ENCODE results near the gene OLFML1. TPM values are rescaled to one million over a fixed set of nuclear protein-coding genes. Genes with fewer than 3 reads are reported as not detected.

The OLFML1 gene
- total RNA-seq: 5.3 TPM
- long read RNA-seq, partial matches to known transcripts: 1 of 4 reads
- long read RNA-seq, other reads (novel, unspliced or antisense): 0 of 4 reads

DNA sequence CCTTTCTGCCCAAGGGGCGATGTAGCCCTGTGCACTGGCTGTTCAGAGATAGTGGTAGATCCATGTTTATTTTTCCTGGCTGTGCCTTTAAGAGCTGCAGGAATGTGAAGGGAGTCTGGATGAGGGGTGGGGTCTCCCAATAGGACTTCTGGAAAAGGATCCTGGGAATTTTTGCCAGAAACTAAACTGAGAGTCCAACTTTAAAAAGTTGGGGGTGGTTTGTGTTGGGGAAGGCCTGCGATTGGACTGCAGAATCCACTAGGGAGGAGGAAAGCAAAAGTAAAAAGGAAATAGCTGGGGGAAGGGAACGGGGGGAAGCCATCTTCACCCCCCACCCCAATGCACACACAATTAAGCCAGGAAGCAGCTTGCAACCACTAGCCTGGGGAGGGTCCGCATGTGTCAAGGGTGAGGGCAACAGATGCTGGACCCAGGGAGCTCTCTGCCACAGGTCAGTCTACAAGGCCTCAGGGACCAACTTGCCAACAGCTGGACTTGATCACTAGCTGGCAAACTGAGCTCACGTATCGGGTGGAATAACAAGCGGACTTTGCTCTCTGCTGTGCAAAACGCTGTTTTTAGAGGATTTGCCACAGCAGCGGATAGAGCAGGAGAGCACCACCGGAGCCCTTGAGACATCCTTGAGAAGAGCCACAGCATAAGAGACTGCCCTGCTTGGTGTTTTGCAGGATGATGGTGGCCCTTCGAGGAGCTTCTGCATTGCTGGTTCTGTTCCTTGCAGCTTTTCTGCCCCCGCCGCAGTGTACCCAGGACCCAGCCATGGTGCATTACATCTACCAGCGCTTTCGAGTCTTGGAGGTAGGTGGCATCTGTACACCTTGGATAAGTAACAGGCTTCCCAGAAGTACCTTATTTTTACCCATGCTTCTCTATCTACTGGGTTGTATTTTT, at the start of gene OLFML1:
OLFML1 (plus strand) TSS at position 321 of the 912 bp plus-strand sequence; CDS start at position 691, 370 bp downstream.
- no peak for DNase-seq (ENCODE audit: low spot score)
- intact Hi-C loops (cut with DNase I): no loop called here

- DNase-seq (ENCODE audit: low spot score): no peak
- intact Hi-C loops (cut with DNase I): no loop called here
Observed at GRCh38 chr11:7436146-7436545, 49.2 kb upstream of the OLFML1 start.

DNA sequence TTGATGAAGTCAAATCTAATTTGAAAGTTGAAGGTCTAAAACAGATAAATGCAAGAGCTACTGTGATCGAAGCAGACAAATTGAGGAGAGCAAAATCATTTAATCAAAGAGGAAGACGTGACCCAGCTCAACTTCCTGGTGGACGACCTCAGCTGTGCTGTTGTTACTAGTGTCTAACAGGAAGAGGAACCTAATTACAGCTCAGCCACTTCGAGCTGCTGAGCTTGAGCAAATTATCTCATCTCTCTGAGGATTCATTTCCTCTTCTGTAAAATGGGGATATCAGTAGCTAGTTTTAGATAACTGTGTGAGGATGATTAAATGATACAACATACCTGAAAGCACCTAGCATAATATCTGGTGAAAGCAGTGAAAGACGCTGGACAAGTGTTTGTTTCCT, 48.6 kb upstream of the OLFML1 start:
- intact Hi-C loops (cut with DNase I): no loop called here
- no peak for DNase-seq (ENCODE audit: low spot score)

DNA sequence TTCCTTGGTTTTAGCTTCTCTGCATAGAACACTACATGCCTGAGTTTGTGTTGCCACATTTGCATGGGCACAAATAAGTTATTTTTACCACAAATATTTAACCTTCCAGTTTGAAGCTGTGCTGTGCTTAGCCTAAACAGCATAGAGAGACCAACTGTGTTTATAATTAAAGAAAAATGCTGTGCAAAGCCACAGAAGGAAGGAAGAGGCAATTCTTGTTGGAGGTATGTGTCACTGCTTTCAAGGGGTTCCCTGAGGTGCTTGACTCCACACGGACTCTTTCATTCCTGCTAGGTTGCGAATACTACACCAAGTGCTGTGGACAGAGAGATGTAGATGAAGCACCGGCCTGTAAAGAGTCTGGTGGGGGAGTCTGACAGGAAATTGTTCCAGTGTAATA, 47.6 kb upstream of the OLFML1 start:
- intact Hi-C loops (cut with DNase I): no loop called here

GRCh38 chr11:7439746-7440320, 45.5 kb upstream of the OLFML1 start:
- intact Hi-C loops (cut with DNase I): loop anchor here (5.0 to 10.0 kb wide), 3 partner anchors 72 to 343 kb away; partner anchors contain the start of gene PPFIBP2

More for the DNA sequence above, 47.6 kb upstream of the OLFML1 start:
- no peak for DNase-seq (ENCODE audit: low spot score)

GRCh38 chr11:7442588-7443215, 42.6 kb upstream of the OLFML1 start:
- intact Hi-C loops (cut with DNase I): loop anchor here (1.0 to 10.0 kb wide), 4 partner anchors 70 to 345 kb away; partner anchors contain the start of gene PPFIBP2
- DNase-seq (ENCODE audit: low spot score): no peak

More at GRCh38 chr11:7439746-7440320, 45.5 kb upstream of the OLFML1 start:
- DNase-seq (ENCODE audit: low spot score): no peak

- intact Hi-C loops (cut with DNase I): loop anchor here (5.0 to 10.0 kb wide), 3 partner anchors 68 to 347 kb away; partner anchors contain the start of gene PPFIBP2
- DNase-seq (ENCODE audit: low spot score): no peak
Observed at GRCh38 chr11:7444091-7444981, 41.0 kb upstream of the OLFML1 start.

DNA sequence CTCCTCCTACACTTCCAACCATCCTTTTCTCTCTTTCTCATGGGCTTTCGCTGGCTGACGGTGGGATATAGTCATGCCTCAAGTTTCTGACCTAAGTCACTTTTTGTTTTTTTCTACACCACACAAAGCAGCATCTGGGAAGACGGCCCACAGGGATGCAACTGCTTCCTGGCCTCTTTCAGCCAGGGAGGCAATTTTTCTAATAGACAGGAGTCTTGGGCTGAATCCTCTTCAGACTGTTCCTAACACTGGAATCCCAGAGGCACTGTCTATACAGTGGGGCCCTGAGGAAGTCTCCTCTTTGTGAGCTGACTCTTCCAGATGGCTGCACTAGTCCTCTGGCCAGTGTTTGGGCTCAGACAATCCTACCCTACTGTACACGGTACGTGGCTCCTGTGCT, 39.7 kb upstream of the OLFML1 start:
- DNase-seq (ENCODE audit: low spot score): no peak
- intact Hi-C loops (cut with DNase I): loop anchor here (10.0 kb wide), 1 partner anchor 209 kb away; no protein-coding TSS in a partner anchor

GRCh38 chr11:7448201-7448600, 37.1 kb upstream of the OLFML1 start:
- intact Hi-C loops (cut with DNase I): loop anchor here (10.0 kb wide), 1 partner anchor 207 kb away; no protein-coding TSS in a partner anchor

DNA sequence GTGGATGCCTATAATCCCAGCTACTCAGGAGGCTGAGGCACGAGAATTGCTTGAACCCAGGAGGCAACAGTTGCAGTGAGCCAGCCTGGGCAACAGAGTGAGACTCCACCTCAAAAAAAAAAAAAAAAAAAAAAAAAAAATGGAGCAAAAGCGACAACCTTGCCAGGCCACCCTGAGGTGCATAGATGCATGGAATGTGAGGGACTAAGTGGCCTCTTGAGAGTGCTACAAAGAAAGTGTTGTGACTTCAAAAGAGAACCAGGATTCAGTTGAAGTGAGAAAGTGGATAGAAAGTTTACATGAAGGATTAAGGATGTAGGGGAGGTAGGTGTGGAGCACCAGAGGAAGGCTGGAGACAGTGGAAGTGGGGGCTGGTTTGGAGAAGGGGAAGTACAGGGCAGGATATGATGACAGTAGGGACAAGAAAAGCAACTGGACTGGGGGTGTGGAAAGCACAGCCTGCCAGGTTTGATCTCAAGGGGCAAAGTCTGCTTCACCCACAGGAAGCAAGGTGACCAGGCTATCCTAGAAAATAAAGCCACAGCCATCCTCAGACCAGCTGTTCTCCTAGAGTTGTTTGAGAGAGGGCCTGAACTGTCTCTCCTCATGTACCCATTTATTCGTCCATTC, 36.0 kb upstream of the OLFML1 start:
- intact Hi-C loops (cut with DNase I): loop anchor here (10.0 kb wide), 1 partner anchor 205 kb away; no protein-coding TSS in a partner anchor
- no peak for DNase-seq (ENCODE audit: low spot score)

More at GRCh38 chr11:7448201-7448600, 37.1 kb upstream of the OLFML1 start:
- DNase-seq (ENCODE audit: low spot score): no peak

DNA sequence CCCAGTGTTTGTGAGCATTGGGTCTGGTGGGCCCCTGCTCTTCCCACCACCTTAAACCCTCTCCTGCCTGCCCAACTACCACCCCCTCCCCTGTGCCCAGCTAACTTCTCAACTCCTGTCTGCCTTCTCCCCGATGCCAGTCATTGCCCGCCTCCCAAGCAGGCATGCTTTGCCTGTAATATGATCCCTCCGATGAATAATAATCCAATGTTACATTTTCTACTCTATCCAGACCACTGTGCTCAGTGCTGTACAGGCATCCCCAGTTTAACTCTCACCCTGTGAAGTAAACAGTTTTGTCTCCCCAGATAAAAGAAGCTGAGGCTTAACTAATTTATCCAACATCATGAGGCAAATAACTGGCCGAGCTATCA, 35.5 kb upstream of the OLFML1 start:
- DNase-seq (ENCODE audit: low spot score): no peak
- intact Hi-C loops (cut with DNase I): loop anchor here (10.0 kb wide), 1 partner anchor 205 kb away; no protein-coding TSS in a partner anchor

GRCh38 chr11:7450836-7451235, 34.5 kb upstream of the OLFML1 start:
- no peak for DNase-seq (ENCODE audit: low spot score)
- intact Hi-C loops (cut with DNase I): no loop called here

DNA sequence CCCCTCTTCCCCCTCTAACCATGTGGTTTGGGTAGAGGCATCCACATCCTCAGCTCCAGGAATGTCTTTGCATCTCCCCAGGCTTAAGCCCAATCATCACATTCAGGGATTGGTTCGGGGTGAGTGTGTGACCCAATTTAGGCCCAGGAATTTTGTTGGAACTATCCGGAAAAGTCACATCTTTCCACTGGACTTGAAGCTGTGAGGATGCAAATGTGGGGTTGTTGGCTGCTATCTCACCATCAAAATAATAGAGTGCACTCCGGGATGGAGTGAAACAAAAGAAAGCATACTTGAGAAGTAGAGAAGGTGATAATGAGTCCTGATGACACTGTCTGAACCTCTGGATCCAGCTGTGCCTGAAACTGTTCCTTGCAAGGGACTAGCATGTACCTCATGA, 33.8 kb upstream of the OLFML1 start:
- intact Hi-C loops (cut with DNase I): no loop called here
- DNase-seq (ENCODE audit: low spot score): no peak

DNA sequence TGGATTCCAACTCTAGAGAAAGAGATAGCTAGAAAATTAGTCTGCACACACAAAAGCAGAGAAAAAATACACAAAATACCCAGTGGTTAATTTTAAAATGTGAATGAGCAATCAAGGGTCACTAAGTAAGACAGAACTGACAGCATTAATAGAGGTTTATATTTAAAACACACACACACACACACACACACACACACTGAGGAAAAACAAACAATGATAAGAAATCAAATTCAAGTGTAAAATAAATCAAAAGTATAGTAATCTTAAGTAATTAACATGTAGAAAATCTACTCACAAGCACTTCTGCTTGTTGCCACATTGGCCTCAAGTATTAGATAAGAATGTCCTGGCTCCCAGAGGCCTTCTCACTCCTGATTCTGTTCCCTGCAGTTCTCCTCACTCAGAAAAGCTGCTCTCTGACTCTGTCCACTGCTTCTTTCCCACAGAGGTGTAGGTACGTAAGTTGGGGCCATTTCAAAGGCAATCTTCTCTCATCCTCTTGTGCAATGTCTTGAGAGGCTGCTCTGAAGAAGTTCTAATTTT, 33.3 kb upstream of the OLFML1 start:
- no peak for DNase-seq (ENCODE audit: low spot score)
- intact Hi-C loops (cut with DNase I): no loop called here

DNA sequence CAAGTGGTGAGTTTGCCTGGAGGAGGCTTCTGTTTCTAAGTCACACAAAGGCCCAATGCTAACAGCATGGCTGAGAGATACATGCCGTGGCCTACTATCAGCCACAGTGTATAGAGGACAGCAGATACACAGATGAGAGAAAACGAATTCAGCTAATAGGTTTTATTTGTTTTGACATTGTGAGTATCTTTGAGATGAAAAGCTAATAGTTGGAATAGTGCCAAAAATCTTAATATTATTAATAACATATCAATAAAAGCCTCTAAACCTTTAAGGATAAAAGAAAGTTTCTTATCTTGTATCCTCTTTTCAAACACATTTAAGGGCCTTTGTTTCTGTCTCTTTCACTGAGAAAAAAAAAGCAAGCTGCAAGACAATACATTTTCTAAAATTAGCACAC, 30.5 kb upstream of the OLFML1 start:
- no peak for DNase-seq (ENCODE audit: low spot score)
- intact Hi-C loops (cut with DNase I): no loop called here

GRCh38 chr11:7457211-7457610, 28.1 kb upstream of the OLFML1 start:
- no peak for DNase-seq (ENCODE audit: low spot score)
- intact Hi-C loops (cut with DNase I): no loop called here

DNA sequence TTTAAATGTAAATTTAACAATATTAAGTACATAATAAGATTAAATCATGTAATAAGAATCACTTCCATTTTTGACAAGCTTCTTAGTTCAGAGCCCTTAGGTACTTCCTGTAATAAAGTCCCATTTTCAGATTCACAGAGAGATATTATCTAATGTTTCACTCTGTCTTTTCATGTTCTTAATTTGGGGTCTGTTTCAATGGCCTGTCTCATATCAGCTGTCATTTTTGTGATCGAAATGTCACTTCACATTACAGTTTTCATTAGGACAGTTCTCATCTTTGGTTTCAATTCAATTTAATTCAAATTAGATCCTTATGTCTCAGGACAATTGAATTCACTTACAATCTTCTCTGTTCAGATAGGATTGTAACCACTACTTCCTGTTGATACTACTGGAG, 22.6 kb upstream of the OLFML1 start:
- intact Hi-C loops (cut with DNase I): no loop called here

DNA sequence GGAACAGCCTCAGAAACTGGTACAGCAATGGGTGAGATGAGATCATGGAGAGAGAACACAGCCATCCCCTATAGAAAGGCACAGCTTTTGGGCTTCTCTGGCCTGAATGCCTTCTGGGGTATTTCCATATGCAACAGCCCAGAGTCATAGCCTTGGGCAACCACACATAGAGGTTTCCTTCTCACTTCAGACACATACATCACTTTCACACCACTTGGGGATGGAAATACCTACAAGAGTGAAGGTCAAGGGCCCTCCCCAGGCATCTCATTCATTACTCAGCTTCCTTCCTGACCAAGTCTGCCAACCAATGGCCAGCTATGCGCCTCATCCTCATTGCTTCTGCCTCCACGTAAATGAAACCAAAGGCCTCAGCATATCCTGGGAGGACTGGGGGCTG, 17.7 kb upstream of the OLFML1 start:
- DNase-seq (ENCODE audit: low spot score): no peak
- intact Hi-C loops (cut with DNase I): no loop called here

More for the DNA sequence above, 22.6 kb upstream of the OLFML1 start:
- no peak for DNase-seq (ENCODE audit: low spot score)

Measured in cardiac septum (tissue), 1 donor.